NK-92 treated with Interleukin-12 subunit alpha and Interleukin-12 subunit beta, amount 100 ng/mL, for 24 hours (cell line): ENCODE data around the gene RBM15B.
"Not testable (repeated sequence)": the region's sequence is repeated elsewhere in the genome, so short reads cannot be mapped to it uniquely, and the experiment has no call there.

Experiments used
- DNase-seq: peaks from one replicate; lab custom pipeline; 2025; lab: John Stamatoyannopoulos, UW

RBM15B gene

GRCh38 chr3:51379301-51379700 lies 11.8 kb upstream of the RBM15B start:
- DNase-seq: no peak

- no peak for DNase-seq
These were observed 11.2 kb upstream of the RBM15B start for GRCh38 chr3:51379746-51380455.

GRCh38 chr3:51380601-51381332 lies 10.3 kb upstream of the RBM15B start:
- DNase-seq: no peak

GRCh38 chr3:51381333-51381705 lies 9.8 kb upstream of the RBM15B start:
- no peak for DNase-seq

GRCh38 chr3:51382076-51382745 lies 8.9 kb upstream of the RBM15B start:
- DNase-seq: no peak

- DNase-seq: no peak
These were observed 8.0 kb upstream of the RBM15B start for GRCh38 chr3:51382947-51383578.

GRCh38 chr3:51384055-51384725 lies 6.9 kb upstream of the RBM15B start:
- peak; percentile 52 for DNase-seq

- DNase-seq: peak; percentile 93
These were observed 6.2 kb upstream of the RBM15B start, which contains the start of gene MANF for GRCh38 chr3:51384726-51385473. MANF (plus strand) TSS chr3:51385291; CDS start chr3:51385343, 52 bp downstream.

- no peak for DNase-seq
These were observed 5.4 kb upstream of the RBM15B start for GRCh38 chr3:51385621-51386091.

GRCh38 chr3:51386159-51386851 lies 4.8 kb upstream of the RBM15B start:
- DNase-seq: no peak

- no peak for DNase-seq
These were observed 4.2 kb upstream of the RBM15B start for GRCh38 chr3:51386852-51387229.

- DNase-seq: not testable (repeated sequence)
These were observed 3.8 kb upstream of the RBM15B start for GRCh38 chr3:51387281-51387680.

- DNase-seq: no peak
These were observed 2.6 kb upstream of the RBM15B start for GRCh38 chr3:51388286-51389029.

GRCh38 chr3:51389423-51390183 lies 1.5 kb upstream of the RBM15B start:
- peak; percentile 21 for DNase-seq

GRCh38 chr3:51390246-51391074 lies 625 bp upstream of the RBM15B start:
- no peak for DNase-seq

GRCh38 chr3:51391566-51392354 lies 675 bp downstream of the RBM15B start:
- no peak for DNase-seq
